ENCODE measurements around the gene SOD1. TPM values are rescaled to one million over a fixed set of nuclear protein-coding genes. Genes with fewer than 3 reads are reported as not detected.

Gene SOD1
- total and polyA plus RNA-seq, 10 of the 15 experiments (the other 5 are each of a cell fraction or from before 2014, with no cell fraction given): 171 to 710 (median 313) TPM

DNA sequence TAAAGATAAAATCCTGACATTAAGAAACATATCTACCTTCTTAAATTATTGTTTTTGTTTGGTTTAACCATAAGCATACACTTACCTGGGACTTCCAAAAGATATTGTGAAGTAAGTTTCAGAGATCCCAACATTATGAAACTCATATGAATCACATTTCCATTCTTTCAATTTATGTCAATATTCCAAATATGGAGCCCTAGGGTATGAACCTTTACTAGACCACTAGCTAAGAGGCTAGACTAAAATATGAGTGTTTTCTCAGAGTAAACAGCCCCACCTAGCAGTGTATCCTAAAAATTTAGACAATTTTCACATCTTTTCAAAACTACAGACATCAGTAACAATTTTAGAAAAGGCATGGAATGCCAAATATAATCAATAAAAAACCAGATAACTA lies 48.0 kb downstream of the SOD1 start (continued):
- TF ChIP-seq, protein P1, sequence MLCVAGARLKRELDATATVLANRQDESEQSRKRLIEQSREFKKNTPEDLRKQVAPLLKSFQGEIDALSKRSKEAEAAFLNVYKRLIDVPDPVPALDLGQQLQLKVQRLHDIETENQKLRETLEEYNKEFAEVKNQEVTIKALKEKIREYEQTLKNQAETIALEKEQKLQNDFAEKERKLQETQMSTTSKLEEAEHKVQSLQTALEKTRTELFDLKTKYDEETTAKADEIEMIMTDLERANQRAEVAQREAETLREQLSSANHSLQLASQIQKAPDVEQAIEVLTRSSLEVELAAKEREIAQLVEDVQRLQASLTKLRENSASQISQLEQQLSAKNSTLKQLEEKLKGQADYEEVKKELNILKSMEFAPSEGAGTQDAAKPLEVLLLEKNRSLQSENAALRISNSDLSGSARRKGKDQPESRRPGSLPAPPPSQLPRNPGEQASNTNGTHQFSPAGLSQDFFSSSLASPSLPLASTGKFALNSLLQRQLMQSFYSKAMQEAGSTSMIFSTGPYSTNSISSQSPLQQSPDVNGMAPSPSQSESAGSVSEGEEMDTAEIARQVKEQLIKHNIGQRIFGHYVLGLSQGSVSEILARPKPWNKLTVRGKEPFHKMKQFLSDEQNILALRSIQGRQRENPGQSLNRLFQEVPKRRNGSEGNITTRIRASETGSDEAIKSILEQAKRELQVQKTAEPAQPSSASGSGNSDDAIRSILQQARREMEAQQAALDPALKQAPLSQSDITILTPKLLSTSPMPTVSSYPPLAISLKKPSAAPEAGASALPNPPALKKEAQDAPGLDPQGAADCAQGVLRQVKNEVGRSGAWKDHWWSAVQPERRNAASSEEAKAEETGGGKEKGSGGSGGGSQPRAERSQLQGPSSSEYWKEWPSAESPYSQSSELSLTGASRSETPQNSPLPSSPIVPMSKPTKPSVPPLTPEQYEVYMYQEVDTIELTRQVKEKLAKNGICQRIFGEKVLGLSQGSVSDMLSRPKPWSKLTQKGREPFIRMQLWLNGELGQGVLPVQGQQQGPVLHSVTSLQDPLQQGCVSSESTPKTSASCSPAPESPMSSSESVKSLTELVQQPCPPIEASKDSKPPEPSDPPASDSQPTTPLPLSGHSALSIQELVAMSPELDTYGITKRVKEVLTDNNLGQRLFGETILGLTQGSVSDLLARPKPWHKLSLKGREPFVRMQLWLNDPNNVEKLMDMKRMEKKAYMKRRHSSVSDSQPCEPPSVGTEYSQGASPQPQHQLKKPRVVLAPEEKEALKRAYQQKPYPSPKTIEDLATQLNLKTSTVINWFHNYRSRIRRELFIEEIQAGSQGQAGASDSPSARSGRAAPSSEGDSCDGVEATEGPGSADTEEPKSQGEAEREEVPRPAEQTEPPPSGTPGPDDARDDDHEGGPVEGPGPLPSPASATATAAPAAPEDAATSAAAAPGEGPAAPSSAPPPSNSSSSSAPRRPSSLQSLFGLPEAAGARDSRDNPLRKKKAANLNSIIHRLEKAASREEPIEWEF (IDR thresholded peaks at IDR 0.05; ENCODE audit: insufficient replicate concordance, low read depth, low read length): no peak

DNA sequence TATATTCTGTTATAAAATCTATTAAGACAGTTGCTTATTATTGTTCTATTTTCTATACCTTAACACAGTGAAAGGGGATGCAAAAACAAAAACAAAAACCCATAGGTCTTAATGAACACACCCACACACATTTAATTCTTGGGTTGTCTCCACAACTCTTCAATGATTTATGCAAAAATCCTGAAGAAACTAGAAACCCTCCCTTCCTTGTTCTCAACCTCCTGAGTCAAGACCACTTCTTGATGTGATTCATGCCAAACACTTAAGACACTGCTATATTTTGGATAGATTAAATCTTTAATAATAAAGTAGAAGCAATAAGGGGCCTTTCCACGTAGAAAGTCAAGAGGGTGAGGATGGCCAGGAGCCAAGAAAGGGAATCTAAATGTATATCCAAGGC lies 49.0 kb downstream of the SOD1 start:
- ChIA-PET RAD21 (ENCODE audit: unreplicated experiment) (no interaction called here), SMC1A (ENCODE audit: uncharacterized antibody, unreplicated experiment) (no interaction called here), POLR2A (no interaction called here), CTCF (interaction anchor here (0.6 kb wide), 1 partner anchor 22 kb away, joined by 3 read pairs; no protein-coding TSS in a partner anchor)
- Histone ChIP-seq H2AFZ (ENCODE audit: control insufficient read depth, low read depth, low read length) (no peak overlapping the region), H3K9me3 (replicated peaks; ENCODE audit: control insufficient read depth, insufficient read depth, low read length) (no peaks in the 10 kb centered on the region), H3K27ac (ENCODE audit: control insufficient read depth, insufficient read depth) (no peak overlapping the region), H3K9ac (ENCODE audit: control insufficient read depth, insufficient read depth, low read length) (no peak overlapping the region), H3K4me1 (ENCODE audit: control insufficient read depth, insufficient read depth, low read length) (no peaks in the 10 kb centered on the region; the same call in 1 of the 2 replicates), H3K4me2 (ENCODE audit: control insufficient read depth, insufficient read depth) (no peak overlapping the region), H3K4me3 (no peak overlapping the region), H3K79me2 (ENCODE audit: control insufficient read depth, insufficient read depth, low read length) (peaks cover 69% of the 10 kb centered on the region), H3K36me3 (ENCODE audit: control insufficient read depth in 2 of 2, insufficient read depth in 2 of 2, low read length in 1 of 2) (no peaks in the 10 kb centered on the region; a peak in 1 of 4 replicates), H4K20me1 (ENCODE audit: control insufficient read depth, insufficient read depth) (no peaks in the 10 kb centered on the region; the same call in 1 of the 2 replicates), H3K27me3 (replicated peaks in 1 of 2; ENCODE audit: control insufficient read depth in 2 of 2, insufficient read depth in 2 of 2, low read length in 1 of 2) (no peaks in the 10 kb centered on the region)
- 100% methylated on average over 1 of the region's 1 CpG for WGBS (ENCODE audit: insufficient coverage, insufficient replicate concordance, low lambda C conversion rate, missing lambda C conversion rate)
- intact Hi-C loops (cut with micrococcal nuclease; ENCODE audit: unreplicated experiment): no loop called here
- DNase-seq (ENCODE audit: low read depth, low spot score): no peak
- in situ Hi-C loops (cut with MboI): no loop called here
- no peak for ATAC-seq
- BruUV-seq (replicated peaks): no TSS peak
- no peak for FAIRE-seq
- TF ChIP-seq, protein P1 (IDR thresholded peaks at IDR 0.05; ENCODE audit: insufficient replicate concordance, low read depth, low read length): no peak
- TF ChIP-seq EGR1 (IDR thresholded peaks at IDR 0.05; ENCODE audit: borderline replicate concordance in 1 of 2, low read depth in 2 of 2, low read length in 2 of 2) (no peak), SUZ12 (IDR thresholded peaks at IDR 0.05; ENCODE audit: unreplicated experiment) (no peak), PML (IDR thresholded peaks at IDR 0.05; ENCODE audit: low read length) (no peak)
- TF ChIP-seq, protein P2, sequence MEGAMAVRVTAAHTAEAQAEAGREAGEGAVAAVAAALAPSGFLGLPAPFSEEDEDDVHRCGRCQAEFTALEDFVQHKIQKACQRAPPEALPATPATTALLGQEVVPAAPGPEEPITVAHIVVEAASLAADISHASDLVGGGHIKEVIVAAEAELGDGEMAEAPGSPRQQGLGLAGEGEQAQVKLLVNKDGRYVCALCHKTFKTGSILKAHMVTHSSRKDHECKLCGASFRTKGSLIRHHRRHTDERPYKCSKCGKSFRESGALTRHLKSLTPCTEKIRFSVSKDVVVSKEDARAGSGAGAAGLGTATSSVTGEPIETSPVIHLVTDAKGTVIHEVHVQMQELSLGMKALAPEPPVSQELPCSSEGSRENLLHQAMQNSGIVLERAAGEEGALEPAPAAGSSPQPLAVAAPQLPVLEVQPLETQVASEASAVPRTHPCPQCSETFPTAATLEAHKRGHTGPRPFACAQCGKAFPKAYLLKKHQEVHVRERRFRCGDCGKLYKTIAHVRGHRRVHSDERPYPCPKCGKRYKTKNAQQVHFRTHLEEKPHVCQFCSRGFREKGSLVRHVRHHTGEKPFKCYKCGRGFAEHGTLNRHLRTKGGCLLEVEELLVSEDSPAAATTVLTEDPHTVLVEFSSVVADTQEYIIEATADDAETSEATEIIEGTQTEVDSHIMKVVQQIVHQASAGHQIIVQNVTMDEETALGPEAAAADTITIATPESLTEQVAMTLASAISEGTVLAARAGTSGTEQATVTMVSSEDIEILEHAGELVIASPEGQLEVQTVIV (IDR thresholded peaks at IDR 0.05; ENCODE audit: borderline replicate concordance, partially characterized antibody): no peak

Data from GM12878 (cell line).